Endodermal cell (in vitro differentiated cells): ENCODE measurements around the gene BOD1L1. TPM values are rescaled to one million over a fixed set of nuclear protein-coding genes. Genes with fewer than 3 reads are reported as not detected.

Experiments
- DNase-seq: peaks from one replicate; pipeline ENCODE4 v3.0.0-alpha.2; 2017
- H3K27ac ChIP-seq: 2 replicates; pipeline ENCODE4 v1.5.1; 2013; ENCODE audit warnings: mild to moderate bottlenecking, low read depth, low read length, moderate library complexity
- H3K27me3 ChIP-seq: 2 replicates; pipeline ENCODE4 v1.6.1; 2013; ENCODE audit warnings: mild to moderate bottlenecking, low read length, moderate library complexity; ENCODE audit not compliant: insufficient read depth, control insufficient read depth, poor library complexity, severe bottlenecking
- H3K36me3 ChIP-seq: 2 replicates; pipeline ENCODE4 v1.7.0; 2013; ENCODE audit warnings: mild to moderate bottlenecking, low read length, moderate library complexity; ENCODE audit not compliant: control insufficient read depth, insufficient read depth
- H3K4me1 ChIP-seq: one replicate; pipeline ENCODE4 v1.7.0; 2013; ENCODE audit warnings: low read length; ENCODE audit not compliant: control insufficient read depth, insufficient read depth
- H3K4me3 ChIP-seq: 2 replicates; pipeline ENCODE4 v1.5.1; 2013; ENCODE audit warnings: mild to moderate bottlenecking, low read length, moderate library complexity
- H3K9ac ChIP-seq: 2 replicates; pipeline ENCODE4 v1.6.1; 2013; ENCODE audit warnings: mild to moderate bottlenecking, low read length, moderate library complexity; ENCODE audit not compliant: poor library complexity, severe bottlenecking; ENCODE audit errors: extremely low read depth
- H3K9me3 ChIP-seq: 2 replicates; pipeline ENCODE4 v1.6.1; 2013; ENCODE audit warnings: mild to moderate bottlenecking, low read length, moderate library complexity; ENCODE audit not compliant: control insufficient read depth
- H3K27ac Mint-ChIP-seq: 2 replicates; pipeline ENCODE4 v1.8.0; 2020; ENCODE audit warnings: mixed read lengths
- H3K27me3 Mint-ChIP-seq: 2 replicates; pipeline ENCODE4 v1.8.0; 2021; ENCODE audit warnings: mild to moderate bottlenecking, mixed read lengths; ENCODE audit not compliant: insufficient read depth
- H3K36me3 Mint-ChIP-seq: 2 replicates; pipeline ENCODE4 v1.8.0; 2020; ENCODE audit warnings: low read depth, mixed read lengths
- H3K4me1 Mint-ChIP-seq: 2 replicates; pipeline ENCODE4 v1.8.0; 2020; ENCODE audit warnings: mixed read lengths
- H3K4me3 Mint-ChIP-seq: 2 replicates; pipeline ENCODE4 v1.8.0; 2020; ENCODE audit warnings: mild to moderate bottlenecking, moderate library complexity, mixed read lengths
- H3K9me3 Mint-ChIP-seq: 2 replicates; pipeline ENCODE4 v1.8.0; 2020; ENCODE audit warnings: mild to moderate bottlenecking, mixed read lengths
- WGBS, 2 experiments: methylation state at CpG; one replicate each; pipeline versions ENCODE4 v1.1.5 to v1.1.7; 2013; ENCODE audit warnings: missing lambda C conversion rate in 2 of 2, mixed read lengths in 1 of 2; ENCODE audit not compliant: insufficient coverage in 1 of 2, insufficient read length in 1 of 2; 5-methylcytosine and 5-hydroxymethylcytosine counted together
- total RNA-seq, 2 donors: library from RNA; stranded (reverse); fragmentation: NEBNext Ultra II Directional in 1 of 2; extraction: Animal tissue kit (Norgen Biotek cat#: 25700) in 1 of 2; gene quantifications; 2 replicates in 1 of 2; 3 replicates in 1 of 2; pipeline ENCODE4 v1.2.1, GENCODE V29; 2021
- TF ChIP-seq, protein P1 (sequence below): fragments of 200-600 bp; sonication (generic); conservative IDR thresholded peaks from 2 replicates; pipeline ENCODE4 v1.5.0; 2021; ENCODE audit warnings: antibody characterized with exemption, mild to moderate bottlenecking

BOD1L1 gene
- total RNA-seq, 2 donors from 2014 or later, result 42.5 to 46.3 TPM

- H3K27me3 ChIP-seq, result no peaks in the 10 kb centered on the region
- Mint-ChIP-seq H3K36me3 (peaks cover 32% of the 10 kb centered on the region), H3K4me1 (peaks cover 3% of the 10 kb centered on the region), H3K27ac (peak overlapping the region; percentile 12), H3K9me3 (no peaks in the 10 kb centered on the region), H3K4me3 (no peak overlapping the region), H3K27me3 (no peaks in the 10 kb centered on the region)
- H3K4me3 ChIP-seq, result no peak overlapping the region
- no peak overlapping the region for H3K9ac ChIP-seq
- H3K4me1 ChIP-seq, result no peaks in the 10 kb centered on the region
- no peak for DNase-seq
- TF ChIP-seq, protein P1, sequence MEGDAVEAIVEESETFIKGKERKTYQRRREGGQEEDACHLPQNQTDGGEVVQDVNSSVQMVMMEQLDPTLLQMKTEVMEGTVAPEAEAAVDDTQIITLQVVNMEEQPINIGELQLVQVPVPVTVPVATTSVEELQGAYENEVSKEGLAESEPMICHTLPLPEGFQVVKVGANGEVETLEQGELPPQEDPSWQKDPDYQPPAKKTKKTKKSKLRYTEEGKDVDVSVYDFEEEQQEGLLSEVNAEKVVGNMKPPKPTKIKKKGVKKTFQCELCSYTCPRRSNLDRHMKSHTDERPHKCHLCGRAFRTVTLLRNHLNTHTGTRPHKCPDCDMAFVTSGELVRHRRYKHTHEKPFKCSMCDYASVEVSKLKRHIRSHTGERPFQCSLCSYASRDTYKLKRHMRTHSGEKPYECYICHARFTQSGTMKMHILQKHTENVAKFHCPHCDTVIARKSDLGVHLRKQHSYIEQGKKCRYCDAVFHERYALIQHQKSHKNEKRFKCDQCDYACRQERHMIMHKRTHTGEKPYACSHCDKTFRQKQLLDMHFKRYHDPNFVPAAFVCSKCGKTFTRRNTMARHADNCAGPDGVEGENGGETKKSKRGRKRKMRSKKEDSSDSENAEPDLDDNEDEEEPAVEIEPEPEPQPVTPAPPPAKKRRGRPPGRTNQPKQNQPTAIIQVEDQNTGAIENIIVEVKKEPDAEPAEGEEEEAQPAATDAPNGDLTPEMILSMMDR, result no peak
- peaks cover 52% of the 10 kb centered on the region for H3K36me3 ChIP-seq
- 91 to 100% methylated on average over 1 to 2 of the region's 2 CpGs for WGBS, 2 experiments
- no peaks in the 10 kb centered on the region for H3K9me3 ChIP-seq
- no peak overlapping the region for H3K27ac ChIP-seq
These were observed 9.2 kb downstream of the BOD1L1 start for GRCh38 chr4:13618212-13618806.

- 100% methylated on average over 1 to 2 of the region's 3 CpGs for WGBS, 2 experiments
- no peak overlapping the region for H3K27ac Mint-ChIP-seq
- peaks cover 57% of the 10 kb centered on the region for H3K36me3 ChIP-seq
These were observed 9.7 kb downstream of the BOD1L1 start for GRCh38 chr4:13617801-13618200.

GRCh38 chr4:13616597-13616996, 10.9 kb downstream of the BOD1L1 start:
- no peaks in the 10 kb centered on the region for H3K4me1 ChIP-seq
- TF ChIP-seq, protein P1, result no peak
- Mint-ChIP-seq H3K9me3 (no peaks in the 10 kb centered on the region), H3K36me3 (peaks cover 43% of the 10 kb centered on the region), H3K4me3 (no peak overlapping the region), H3K27ac (no peak overlapping the region), H3K4me1 (peaks cover 3% of the 10 kb centered on the region), H3K27me3 (no peaks in the 10 kb centered on the region)
- no peak for DNase-seq
- WGBS, 2 experiments, result 88 to 92% methylated on average over 4 of the region's 4 CpGs
- no peaks in the 10 kb centered on the region for H3K27me3 ChIP-seq
- H3K9me3 ChIP-seq, result no peaks in the 10 kb centered on the region
- H3K4me3 ChIP-seq, result no peak overlapping the region
- H3K27ac ChIP-seq, result no peak overlapping the region
- H3K36me3 ChIP-seq, result peaks cover 69% of the 10 kb centered on the region
- no peak overlapping the region for H3K9ac ChIP-seq

More at GRCh38 chr4:13617801-13618200, 9.7 kb downstream of the BOD1L1 start:
- no peak overlapping the region for H3K9ac ChIP-seq
- no peak overlapping the region for H3K4me3 ChIP-seq
- Mint-ChIP-seq H3K27me3 (no peaks in the 10 kb centered on the region), H3K36me3 (peaks cover 32% of the 10 kb centered on the region), H3K4me1 (peaks cover 3% of the 10 kb centered on the region), H3K4me3 (no peak overlapping the region), H3K9me3 (no peaks in the 10 kb centered on the region)
- H3K4me1 ChIP-seq, result no peaks in the 10 kb centered on the region
- no peaks in the 10 kb centered on the region for H3K9me3 ChIP-seq
- TF ChIP-seq, protein P1, result no peak
- no peaks in the 10 kb centered on the region for H3K27me3 ChIP-seq
- no peak overlapping the region for H3K27ac ChIP-seq
- DNase-seq, result no peak
